GM18868 (cell line): Measurements from ENCODE around the gene INHBE.

Experiments used
- ATAC-seq: cut with Tn5 transposase; IDR thresholded peaks from one replicate; pipeline ENCODE4 v1.9.1; 2021; ENCODE audit warnings: mild to moderate bottlenecking, moderate library complexity; ENCODE audit not compliant: unreplicated experiment

Gene INHBE

DNA sequence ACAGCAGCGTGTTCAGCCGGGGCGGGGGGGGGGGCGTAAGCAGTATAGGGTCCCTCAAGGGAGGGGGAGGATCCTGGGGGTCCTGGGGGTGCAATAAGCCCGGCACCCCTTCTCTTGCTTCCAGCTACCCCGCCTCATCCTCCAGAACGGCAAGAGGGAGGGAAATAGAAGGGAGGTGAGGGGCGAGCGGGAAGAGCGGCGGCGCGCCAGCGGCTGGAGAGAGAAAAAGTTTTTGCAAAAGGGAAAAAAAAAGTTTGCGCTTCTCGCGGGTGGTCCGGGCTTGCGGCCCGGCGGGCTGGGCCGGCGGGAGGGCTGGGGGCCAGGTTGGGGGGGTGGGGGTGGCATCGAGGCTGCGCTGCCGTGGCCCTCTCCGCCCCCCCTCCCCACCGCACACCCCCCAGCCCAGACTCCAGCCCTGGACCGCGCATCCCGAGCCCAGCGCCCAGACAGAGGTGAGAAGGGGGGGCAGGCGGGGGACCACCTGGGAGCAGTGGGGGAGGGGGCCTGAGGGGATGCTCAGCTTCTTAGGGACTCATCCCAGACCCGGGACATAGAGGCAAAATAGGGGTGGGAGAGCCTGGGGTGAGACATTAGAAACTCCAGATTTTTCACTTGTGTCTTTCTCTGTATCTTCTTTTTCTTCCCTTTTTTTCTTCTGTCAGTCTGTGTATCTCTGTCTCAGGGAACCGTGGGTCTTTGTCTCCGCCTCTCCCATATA, 4.8 kb downstream of the INHBE start, which contains the start of gene GLI1:
Gene GLI1 (plus strand): TSS at position 36 of the 718 bp plus-strand sequence. CDS start 3,907 bp downstream, outside the sequence.
- ATAC-seq: no peak

DNA sequence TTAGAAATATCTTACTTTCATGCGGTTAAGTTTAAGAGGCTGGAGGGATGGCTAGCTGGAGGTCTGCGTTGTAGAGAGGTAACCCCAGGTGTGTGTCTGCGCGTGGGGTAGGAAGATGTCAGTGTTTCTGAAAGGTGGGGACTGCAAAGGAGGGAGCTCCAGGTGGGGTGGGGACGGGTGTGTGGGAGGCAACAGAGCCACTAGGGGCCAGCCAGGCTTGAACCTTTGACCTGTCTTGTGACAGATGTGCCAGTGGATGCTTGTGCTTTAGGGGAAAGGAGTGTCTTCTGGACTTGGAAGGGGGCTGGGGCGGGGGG, 5.3 kb downstream of the INHBE start:
- ATAC-seq: no peak

DNA sequence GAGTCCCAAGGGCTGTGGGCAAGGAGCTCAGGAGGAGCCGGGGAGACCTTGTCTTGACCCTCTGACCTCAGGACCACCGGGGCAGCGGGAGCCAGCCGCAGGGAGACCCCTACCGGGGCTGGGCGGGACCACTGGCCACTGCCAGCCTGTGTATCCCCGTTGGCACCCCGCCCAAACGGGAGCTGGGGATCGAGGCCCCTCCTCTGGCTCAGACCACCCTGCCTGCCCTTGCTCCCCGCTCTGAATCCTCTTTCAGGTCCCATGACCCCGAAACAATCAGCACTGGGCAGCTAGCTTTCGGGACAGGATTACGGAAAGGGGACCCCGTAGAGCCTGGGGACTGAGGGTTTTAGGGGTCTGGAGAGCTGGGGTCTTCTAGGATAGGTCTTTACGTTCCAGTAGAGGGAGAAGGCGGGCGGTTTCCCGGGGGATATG, 5.8 kb downstream of the INHBE start:
- no peak for ATAC-seq

DNA sequence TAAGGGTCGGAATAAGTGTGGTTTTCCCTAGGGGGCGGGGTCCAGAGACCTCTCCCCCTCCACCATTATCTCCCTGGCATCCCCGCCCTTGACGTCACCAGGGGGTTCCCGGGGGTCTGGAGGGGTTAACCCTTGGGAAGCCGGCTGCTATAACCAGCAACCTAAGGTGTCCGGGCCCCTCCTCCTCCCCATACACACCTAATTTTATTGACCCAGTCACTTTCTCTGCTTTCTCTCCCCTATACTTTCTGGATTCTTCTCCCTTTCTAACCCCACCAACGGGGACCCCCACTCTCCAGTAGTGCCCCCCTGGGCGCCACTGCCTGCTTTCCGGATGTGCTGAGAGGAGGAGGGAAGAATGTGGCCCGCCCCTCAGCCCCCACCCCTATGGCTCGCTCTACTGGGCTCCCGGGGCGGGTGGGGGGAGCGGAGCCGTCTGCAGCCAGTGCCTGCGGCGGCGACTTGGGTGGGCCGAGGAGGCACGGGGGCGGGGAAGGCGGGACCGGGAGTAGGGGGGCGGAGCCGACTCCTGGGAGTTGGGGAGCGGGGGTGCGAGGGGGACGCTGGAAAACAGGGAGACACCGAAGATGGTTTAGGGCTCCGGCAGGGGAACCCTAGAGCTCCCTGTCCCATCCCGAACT, 6.3 kb downstream of the INHBE start:
- no peak for ATAC-seq

DNA sequence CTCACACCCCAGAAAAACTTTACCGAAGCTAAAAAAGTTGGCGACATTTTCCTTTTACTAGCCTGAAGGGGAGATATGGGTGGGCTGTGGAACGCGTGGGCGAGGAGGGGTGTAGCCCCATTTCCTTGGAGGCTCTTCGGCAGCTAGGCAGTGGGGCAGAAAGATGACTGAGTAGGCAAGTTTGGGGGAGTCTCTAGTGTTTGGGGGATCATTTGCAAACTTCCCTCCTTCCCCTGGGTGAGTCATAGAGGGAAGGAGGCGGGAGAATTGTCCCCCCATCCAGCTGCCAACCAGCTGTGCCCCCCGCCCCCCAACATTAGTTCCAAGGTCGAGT, 6.8 kb downstream of the INHBE start:
- ATAC-seq: no peak

DNA sequence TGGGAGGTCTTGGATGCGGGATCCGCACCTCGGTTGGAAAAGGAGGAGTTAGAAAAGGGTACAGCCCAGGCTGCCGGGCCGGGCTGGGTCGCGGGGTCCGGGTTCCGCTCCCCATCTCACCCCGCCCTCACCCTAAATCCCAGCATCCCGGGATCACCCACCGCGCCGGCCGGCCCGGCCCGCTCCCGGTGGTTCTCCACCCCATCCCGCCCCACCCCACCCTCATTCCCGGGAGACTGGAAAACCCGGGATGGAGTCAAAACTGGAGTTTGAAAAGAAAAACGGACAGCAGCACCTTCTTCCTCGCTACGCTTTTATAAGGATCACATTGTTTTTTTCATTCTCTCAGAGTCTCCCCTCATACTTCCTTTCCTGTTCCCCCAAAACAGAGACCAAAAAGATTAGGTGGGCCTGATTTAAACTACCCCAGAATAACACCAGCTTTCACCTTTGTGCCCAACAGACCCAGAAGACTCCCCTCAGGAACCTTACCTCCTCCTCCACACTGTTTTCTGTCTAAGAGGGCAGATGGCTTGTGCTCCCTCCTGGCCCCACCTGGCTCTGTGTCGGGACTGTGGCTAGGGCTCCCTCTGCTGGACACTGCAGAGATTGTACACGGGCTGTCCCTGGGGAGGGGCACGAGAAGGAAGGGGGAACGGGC, 7.3 kb downstream of the INHBE start:
- ATAC-seq: peak; percentile 71

DNA sequence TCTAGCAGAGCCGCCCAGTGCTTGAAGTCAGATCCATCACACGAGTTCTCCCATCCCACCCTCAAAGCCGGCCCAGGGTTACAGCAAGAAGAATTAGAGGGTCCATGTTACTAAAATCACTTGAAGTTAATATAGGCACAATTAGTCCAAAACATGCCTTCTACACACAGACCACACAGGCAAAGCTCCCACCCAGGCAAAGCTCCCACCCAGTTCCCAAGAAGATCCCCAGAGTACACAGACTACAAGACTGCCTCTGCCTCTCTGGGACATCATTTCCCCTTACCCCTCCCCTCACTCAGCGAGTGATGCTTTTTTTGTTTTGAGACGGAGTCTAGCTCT, 7.8 kb downstream of the INHBE start:
- no peak for ATAC-seq

DNA sequence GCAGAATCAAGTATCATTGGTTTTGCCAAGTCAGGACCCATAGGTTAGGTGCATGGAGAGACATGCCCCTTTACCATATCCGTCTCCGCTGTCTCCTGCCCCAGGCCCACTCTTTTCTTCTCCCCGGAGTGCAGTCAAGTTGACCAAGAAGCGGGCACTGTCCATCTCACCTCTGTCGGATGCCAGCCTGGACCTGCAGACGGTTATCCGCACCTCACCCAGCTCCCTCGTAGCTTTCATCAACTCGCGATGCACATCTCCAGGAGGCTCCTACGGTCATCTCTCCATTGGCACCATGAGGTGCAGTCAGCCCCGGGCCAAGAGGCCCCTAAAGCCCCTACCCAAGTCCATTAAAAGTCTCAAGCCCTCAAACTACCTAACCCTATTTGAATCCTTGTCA, 9.5 kb downstream of the INHBE start:
- no peak for ATAC-seq

DNA sequence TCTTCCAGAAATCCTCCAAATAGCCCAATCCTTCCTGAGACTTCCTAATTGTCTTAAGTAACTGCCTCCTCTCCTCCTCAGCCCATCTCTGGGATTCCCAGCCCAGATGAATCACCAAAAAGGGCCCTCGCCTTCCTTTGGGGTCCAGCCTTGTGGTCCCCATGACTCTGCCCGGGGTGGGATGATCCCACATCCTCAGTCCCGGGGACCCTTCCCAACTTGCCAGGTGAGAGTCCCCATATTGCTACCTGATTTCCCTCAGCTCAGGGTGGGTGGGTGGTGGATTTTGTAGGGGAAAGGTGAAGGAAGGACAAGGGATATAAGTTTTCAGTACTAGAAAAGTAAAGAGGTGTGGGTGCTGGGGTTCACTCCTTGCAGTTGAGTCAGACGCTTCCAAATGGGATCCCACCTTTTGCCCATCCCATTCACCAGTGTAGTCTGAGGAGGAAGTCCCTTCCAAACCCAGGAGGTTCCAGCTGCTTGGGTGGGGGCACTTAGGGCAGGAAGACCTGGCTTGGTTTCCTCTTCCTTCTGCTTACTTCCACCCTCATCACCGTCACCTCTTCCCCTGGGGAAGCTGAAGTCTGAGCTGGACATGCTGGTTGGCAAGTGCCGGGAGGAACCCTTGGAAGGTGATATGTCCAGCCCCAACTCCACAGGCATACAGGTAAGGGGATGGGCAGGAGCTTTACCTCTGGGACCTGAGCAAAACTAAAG, 10.1 kb downstream of the INHBE start:
- no peak for ATAC-seq

DNA sequence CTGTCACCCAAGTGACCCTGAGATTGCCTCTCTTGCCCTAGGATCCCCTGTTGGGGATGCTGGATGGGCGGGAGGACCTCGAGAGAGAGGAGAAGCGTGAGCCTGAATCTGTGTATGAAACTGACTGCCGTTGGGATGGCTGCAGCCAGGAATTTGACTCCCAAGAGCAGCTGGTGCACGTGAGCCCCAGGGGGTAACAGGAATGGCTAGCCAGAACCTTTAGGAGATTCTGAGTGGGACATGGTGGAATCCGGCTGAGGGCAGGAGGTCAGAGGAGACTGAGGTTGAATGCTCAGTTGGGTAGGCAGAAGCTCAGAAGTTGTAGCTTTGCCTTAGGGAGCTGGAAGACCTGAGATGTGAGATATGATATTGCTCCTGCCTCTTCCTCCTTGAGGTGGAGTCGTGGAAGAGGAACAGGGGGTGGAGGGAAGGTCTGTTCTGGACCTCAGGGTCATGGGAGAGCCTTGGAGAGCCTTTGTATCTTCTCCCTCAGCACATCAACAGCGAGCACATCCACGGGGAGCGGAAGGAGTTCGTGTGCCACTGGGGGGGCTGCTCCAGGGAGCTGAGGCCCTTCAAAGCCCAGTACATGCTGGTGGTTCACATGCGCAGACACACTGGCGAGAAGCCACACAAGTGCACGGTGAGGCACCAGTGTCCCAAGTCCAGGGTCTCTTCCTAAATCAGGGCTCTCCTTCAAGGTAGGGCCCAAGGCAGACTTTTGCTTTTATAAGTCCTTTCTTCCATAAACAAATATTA, 10.8 kb downstream of the INHBE start:
- ATAC-seq: no peak

DNA sequence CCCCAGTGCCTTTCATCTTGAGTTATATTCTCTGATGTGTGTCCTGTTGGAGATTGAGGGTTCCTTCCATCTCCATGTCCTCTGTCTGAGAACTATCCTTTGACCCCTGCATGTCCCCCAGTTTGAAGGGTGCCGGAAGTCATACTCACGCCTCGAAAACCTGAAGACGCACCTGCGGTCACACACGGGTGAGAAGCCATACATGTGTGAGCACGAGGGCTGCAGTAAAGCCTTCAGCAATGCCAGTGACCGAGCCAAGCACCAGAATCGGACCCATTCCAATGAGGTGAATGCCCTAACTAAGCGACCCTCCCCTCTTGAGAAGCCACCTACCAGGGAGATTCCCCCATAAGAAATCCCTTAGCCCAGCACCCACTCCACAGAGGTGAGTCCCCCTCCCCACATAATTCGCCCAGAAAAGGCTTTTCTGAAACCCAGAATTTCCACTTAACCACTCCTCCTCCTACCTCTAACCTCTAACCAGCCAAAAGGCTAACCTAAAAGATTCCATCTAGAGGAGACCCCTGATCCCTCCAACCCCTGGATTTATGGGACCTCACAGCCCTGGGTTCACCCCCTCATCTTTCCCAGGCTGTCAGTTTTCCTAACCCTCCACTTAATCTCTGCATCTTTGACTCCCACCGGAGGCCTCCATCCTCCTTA, 12.2 kb downstream of the INHBE start:
- no peak for ATAC-seq

DNA sequence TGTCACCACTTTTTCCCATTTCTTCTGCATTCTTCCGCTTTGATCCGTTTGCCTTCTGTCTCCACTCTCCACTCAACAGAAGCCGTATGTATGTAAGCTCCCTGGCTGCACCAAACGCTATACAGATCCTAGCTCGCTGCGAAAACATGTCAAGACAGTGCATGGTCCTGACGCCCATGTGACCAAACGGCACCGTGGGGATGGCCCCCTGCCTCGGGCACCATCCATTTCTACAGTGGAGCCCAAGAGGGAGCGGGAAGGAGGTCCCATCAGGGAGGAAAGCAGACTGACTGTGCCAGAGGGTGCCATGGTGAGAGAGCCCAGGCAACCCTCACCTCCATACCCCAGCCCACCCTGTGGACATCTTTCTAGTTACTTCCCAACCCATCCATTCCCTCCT, 12.8 kb downstream of the INHBE start:
- ATAC-seq: no peak

DNA sequence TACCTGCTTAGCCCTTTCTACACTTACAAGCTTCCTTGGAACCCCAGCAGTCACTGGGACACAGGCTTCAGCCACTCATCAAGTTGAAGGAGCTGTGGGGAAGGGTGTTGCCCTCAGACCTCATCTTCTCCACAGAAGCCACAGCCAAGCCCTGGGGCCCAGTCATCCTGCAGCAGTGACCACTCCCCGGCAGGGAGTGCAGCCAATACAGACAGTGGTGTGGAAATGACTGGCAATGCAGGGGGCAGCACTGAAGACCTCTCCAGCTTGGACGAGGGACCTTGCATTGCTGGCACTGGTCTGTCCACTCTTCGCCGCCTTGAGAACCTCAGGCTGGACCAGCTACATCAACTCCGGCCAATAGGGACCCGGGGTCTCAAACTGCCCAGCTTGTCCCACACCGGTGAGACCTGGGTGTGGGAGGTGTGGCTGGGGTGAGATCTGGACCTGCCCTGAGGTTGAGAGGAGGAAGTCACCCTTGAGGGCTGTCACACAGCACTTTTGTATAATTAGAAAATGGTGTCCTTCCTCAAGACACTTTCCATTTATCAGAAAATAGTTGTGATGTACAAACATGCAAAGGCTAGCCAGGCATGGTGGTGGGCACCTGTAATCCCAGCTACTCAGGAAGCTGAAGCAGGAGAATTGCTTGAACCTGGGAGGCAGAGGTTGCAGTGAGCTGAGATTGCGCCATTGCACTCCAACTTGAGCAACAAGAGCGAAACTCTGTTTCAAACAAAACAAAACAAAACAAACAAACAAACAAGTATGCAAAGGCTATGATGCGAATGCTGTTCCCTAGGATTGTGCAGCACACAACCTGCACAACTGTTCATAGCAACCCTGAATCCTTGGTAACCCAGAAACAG, 14.4 kb downstream of the INHBE start:
- ATAC-seq: no peak

DNA sequence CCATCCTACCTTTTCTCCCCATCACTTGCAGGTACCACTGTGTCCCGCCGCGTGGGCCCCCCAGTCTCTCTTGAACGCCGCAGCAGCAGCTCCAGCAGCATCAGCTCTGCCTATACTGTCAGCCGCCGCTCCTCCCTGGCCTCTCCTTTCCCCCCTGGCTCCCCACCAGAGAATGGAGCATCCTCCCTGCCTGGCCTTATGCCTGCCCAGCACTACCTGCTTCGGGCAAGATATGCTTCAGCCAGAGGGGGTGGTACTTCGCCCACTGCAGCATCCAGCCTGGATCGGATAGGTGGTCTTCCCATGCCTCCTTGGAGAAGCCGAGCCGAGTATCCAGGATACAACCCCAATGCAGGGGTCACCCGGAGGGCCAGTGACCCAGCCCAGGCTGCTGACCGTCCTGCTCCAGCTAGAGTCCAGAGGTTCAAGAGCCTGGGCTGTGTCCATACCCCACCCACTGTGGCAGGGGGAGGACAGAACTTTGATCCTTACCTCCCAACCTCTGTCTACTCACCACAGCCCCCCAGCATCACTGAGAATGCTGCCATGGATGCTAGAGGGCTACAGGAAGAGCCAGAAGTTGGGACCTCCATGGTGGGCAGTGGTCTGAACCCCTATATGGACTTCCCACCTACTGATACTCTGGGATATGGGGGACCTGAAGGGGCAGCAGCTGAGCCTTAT, 15.3 kb downstream of the INHBE start:
- no peak for ATAC-seq

DNA sequence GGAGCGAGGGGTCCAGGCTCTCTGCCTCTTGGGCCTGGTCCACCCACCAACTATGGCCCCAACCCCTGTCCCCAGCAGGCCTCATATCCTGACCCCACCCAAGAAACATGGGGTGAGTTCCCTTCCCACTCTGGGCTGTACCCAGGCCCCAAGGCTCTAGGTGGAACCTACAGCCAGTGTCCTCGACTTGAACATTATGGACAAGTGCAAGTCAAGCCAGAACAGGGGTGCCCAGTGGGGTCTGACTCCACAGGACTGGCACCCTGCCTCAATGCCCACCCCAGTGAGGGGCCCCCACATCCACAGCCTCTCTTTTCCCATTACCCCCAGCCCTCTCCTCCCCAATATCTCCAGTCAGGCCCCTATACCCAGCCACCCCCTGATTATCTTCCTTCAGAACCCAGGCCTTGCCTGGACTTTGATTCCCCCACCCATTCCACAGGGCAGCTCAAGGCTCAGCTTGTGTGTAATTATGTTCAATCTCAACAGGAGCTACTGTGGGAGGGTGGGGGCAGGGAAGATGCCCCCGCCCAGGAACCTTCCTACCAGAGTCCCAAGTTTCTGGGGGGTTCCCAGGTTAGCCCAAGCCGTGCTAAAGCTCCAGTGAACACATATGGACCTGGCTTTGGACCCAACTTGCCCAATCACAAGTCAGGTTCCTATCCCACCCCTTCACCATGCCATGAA, 16.0 kb downstream of the INHBE start:
- ATAC-seq: no peak

DNA sequence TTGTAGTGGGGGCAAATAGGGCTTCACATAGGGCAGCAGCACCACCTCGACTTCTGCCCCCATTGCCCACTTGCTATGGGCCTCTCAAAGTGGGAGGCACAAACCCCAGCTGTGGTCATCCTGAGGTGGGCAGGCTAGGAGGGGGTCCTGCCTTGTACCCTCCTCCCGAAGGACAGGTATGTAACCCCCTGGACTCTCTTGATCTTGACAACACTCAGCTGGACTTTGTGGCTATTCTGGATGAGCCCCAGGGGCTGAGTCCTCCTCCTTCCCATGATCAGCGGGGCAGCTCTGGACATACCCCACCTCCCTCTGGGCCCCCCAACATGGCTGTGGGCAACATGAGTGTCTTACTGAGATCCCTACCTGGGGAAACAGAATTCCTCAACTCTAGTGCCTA, 16.6 kb downstream of the INHBE start:
- ATAC-seq: no peak

DNA sequence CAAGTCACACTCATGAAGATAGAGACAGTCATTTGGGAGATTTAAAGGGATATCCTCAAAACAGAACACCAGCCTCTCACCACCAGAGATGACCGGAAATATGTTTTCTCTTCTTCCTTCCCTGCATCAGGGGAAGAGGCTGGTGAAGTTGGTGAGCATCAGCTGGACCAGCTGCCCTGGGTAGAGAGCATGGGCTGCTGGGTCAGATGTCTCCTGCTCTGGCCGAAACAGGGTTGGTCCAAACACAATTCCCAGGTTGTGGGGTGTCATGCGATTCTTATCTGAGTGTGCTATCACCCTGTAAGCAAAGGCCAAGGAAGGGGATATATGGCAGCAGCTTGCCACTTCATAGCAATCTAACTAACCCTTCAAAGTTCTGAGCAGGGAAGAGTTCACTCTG, 17.3 kb downstream of the INHBE start:
- ATAC-seq: no peak

DNA sequence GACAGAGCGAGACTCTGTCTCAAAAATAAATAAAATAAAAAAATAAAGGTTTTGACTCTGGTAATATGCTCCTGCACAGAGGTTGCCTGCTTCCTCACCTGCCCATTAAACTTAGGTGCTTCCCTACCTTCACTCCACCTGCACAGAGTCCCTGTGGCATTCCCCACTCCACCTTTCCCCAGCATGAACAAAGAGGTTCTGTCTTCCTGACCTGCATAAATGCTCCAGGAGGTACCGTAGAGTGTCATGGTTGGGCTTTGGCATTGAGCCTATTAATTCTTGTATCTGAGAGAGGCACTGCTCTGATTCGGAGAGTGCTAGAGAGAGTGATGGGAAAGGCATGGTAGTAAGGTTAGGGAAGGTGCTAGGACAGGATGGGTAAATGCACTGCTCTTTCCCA, 18.3 kb downstream of the INHBE start:
- no peak for ATAC-seq

DNA sequence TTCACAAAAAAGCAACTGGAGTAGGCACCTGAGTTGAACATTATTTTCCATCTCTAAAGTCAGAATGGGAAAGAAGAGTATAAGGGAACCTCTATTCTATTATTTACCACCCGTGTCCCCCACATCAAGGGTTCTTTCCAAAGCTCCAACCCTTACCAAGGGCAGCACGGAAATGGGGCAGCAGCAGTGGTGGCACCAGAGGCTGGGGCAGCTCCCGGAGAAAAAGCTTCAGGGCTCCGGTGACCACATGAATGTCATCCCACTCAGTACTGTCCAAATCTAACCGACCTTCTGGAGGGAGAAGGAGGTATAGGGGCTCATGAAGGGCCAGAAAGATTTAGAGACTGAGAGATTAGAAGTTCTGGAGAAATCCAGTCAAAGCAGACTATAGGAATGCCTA, 18.8 kb downstream of the INHBE start:
- no peak for ATAC-seq
